Ovary (tissue), 3 donors: ENCODE results near the gene NABP1.

Source experiments
- EP300 ChIP-seq: sonication (generic); formaldehyde crosslinking; IDR thresholded peaks from one replicate; pipeline ENCODE4 v1.6.1; 2017; ENCODE audit warnings: antibody characterized with exemption
- POLR2A ChIP-seq: fragments of 450-650 bp; IDR thresholded peaks from one replicate; pipeline ENCODE4 v1.6.1; 2017; ENCODE audit warnings: antibody characterized with exemption, mild to moderate bottlenecking, moderate library complexity
- TF ChIP-seq, protein P1 (sequence below), 3 donors: fragments of 450-650 bp in 2 of 3; fragments of 200-600 bp in 1 of 3; IDR thresholded peaks; one replicate each; pipeline versions ENCODE4 v1.5.1 to v1.8.0; 2016 to 2022; ENCODE audit warnings: antibody characterized with exemption in 3 of 3, mild to moderate bottlenecking in 1 of 3
- donor health status: DM: no; HTN: no; CAD: no.

DNA sequence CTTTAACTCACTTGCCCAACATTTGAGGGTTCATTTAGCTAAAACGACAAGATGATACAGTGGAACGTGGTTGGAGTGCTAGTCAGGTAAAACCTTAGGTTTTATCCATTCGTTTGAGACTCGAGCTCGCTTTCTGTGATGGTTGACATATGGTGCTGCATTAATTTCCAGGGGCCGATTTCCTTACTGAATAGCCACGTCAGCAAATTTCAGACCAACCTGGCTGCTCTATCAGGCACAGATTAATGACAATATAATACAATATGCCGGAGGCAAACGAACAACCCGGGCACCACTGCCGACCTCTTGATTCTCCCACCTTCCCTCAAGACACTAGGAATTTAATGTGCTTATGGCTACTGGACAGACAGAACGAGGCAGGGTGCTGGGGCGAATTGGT, 42.0 kb downstream of the NABP1 start:
- TF ChIP-seq, protein P1, sequence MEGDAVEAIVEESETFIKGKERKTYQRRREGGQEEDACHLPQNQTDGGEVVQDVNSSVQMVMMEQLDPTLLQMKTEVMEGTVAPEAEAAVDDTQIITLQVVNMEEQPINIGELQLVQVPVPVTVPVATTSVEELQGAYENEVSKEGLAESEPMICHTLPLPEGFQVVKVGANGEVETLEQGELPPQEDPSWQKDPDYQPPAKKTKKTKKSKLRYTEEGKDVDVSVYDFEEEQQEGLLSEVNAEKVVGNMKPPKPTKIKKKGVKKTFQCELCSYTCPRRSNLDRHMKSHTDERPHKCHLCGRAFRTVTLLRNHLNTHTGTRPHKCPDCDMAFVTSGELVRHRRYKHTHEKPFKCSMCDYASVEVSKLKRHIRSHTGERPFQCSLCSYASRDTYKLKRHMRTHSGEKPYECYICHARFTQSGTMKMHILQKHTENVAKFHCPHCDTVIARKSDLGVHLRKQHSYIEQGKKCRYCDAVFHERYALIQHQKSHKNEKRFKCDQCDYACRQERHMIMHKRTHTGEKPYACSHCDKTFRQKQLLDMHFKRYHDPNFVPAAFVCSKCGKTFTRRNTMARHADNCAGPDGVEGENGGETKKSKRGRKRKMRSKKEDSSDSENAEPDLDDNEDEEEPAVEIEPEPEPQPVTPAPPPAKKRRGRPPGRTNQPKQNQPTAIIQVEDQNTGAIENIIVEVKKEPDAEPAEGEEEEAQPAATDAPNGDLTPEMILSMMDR (IDR thresholded peaks at IDR 0.05) = no peak
- no peak for TF ChIP-seq POLR2A
- TF ChIP-seq EP300 = no peak
